WTC11 (cell line): ENCODE measurements around the gene TMEM178B. TPM values are rescaled to one million over a fixed set of nuclear protein-coding genes. Genes with fewer than 3 reads are reported as not detected.

Experiments
- ATAC-seq: fragments of 200-7000 bp; cut with Tn5 transposase; 2 replicates; pipeline ENCODE4 v1.10.0; 2021; ENCODE audit warnings: mild to moderate bottlenecking, moderate library complexity
- CTCF ChIA-PET: fragments of 300-600 bp; sonication (Branson Sonifier 250); formaldehyde crosslinking; loops from one replicate; lab custom pipeline; 2021; ENCODE audit warnings: antibody characterized with exemption; lab: Charles Lee
- POLR2A ChIA-PET: fragments of 350-600 bp; sonication (Branson Sonifier 250); formaldehyde crosslinking; loops from one replicate; lab custom pipeline; 2021; ENCODE audit warnings: antibody characterized with exemption; lab: Charles Lee
- DNase-seq: peaks from one replicate; pipeline ENCODE4 v3.0.0; 2021; ENCODE audit warnings: low spot score
- H3K27ac Mint-ChIP-seq: 2 replicates; pipeline ENCODE4 v1.8.0; 2021; ENCODE audit warnings: mixed read lengths
- H3K27me3 Mint-ChIP-seq: 2 replicates; pipeline ENCODE4 v1.8.0; 2021; ENCODE audit warnings: low read depth, mild to moderate bottlenecking, moderate library complexity, mixed read lengths
- H3K36me3 Mint-ChIP-seq: 2 replicates; pipeline ENCODE4 v1.8.0; 2021; ENCODE audit warnings: mixed read lengths
- H3K4me1 Mint-ChIP-seq: 2 replicates; pipeline ENCODE4 v1.8.0; 2022; ENCODE audit warnings: mixed read lengths
- H3K4me3 Mint-ChIP-seq: 2 replicates; pipeline ENCODE4 v1.8.0; 2021; ENCODE audit warnings: mild to moderate bottlenecking, moderate library complexity, mixed read lengths
- H3K9me3 Mint-ChIP-seq: 2 replicates; pipeline ENCODE4 v1.8.0; 2021; ENCODE audit warnings: mixed read lengths
- CDX4 ChIP-seq: fragments of 250-450 bp; sonication (Bioruptor Pico); IDR thresholded peaks from 2 replicates; pipeline ENCODE4 v1.9.0; 2021; ENCODE audit warnings: moderate library complexity, mild to moderate bottlenecking, inconsistent platforms, borderline replicate concordance
- ESRRA ChIP-seq: sonication (generic); formaldehyde crosslinking; IDR thresholded peaks from 2 replicates; pipeline ENCODE4 v1.8.1; 2022; ENCODE audit warnings: mild to moderate bottlenecking, missing genetic modification reagents, borderline replicate concordance
- ETV6 ChIP-seq: sonication (generic); formaldehyde crosslinking; IDR thresholded peaks from 2 replicates; pipeline ENCODE4 v1.8.1; 2022; ENCODE audit warnings: mild to moderate bottlenecking, missing genetic modification reagents
- GRHL2 ChIP-seq: fragments of 250-450 bp; sonication (Bioruptor Pico); IDR thresholded peaks from 2 replicates; pipeline ENCODE4 v1.8.0; 2022; ENCODE audit warnings: mild to moderate bottlenecking, moderate library complexity; ENCODE audit not compliant: insufficient replicate concordance, severe bottlenecking
- GTF2I ChIP-seq: fragments of 250-450 bp; sonication (Bioruptor Pico); conservative IDR thresholded peaks from 2 replicates; pipeline ENCODE4 v1.4.0; 2021; ENCODE audit warnings: mild to moderate bottlenecking
- JAZF1 ChIP-seq: fragments of 250-450 bp; sonication (Bioruptor Pico); IDR thresholded peaks from 2 replicates; pipeline ENCODE4 v1.9.0; 2021; ENCODE audit warnings: moderate library complexity, mild to moderate bottlenecking, inconsistent platforms
- MAX ChIP-seq: sonication (generic); formaldehyde crosslinking; IDR thresholded peaks from 2 replicates; pipeline ENCODE4 v1.8.0; 2022; ENCODE audit warnings: mild to moderate bottlenecking, missing genetic modification reagents
- MXD4 ChIP-seq: fragments of 250-450 bp; sonication (Bioruptor Pico); IDR thresholded peaks from 2 replicates; pipeline ENCODE4 v1.8.0; 2021; ENCODE audit warnings: mild to moderate bottlenecking, moderate library complexity, borderline replicate concordance
- MYBL2 ChIP-seq: sonication (generic); formaldehyde crosslinking; IDR thresholded peaks from 2 replicates; pipeline ENCODE4 v1.8.1; 2023; ENCODE audit warnings: mild to moderate bottlenecking, moderate library complexity, missing genetic modification reagents
- NFE2L1 ChIP-seq: sonication (generic); formaldehyde crosslinking; IDR thresholded peaks from 2 replicates; pipeline ENCODE4 v1.8.1; 2023; ENCODE audit warnings: missing genetic modification reagents
- PRDM15 ChIP-seq: sonication (generic); formaldehyde crosslinking; IDR thresholded peaks from 2 replicates; pipeline ENCODE4 v1.8.0; 2022; ENCODE audit warnings: missing genetic modification reagents
- SMAD3 ChIP-seq: sonication (generic); formaldehyde crosslinking; IDR thresholded peaks from 2 replicates; pipeline ENCODE4 v1.8.0; 2022; ENCODE audit warnings: missing genetic modification reagents, mild to moderate bottlenecking, borderline replicate concordance
- SOX15 ChIP-seq: fragments of 250-450 bp; sonication (Bioruptor Pico); IDR thresholded peaks from 2 replicates; pipeline ENCODE4 v1.9.0; 2021; ENCODE audit warnings: mild to moderate bottlenecking
- TP53 ChIP-seq: sonication (generic); formaldehyde crosslinking; IDR thresholded peaks from 2 replicates; pipeline ENCODE4 v1.8.1; 2023; ENCODE audit warnings: mild to moderate bottlenecking, missing genetic modification reagents
- ZNF317 ChIP-seq: sonication (generic); formaldehyde crosslinking; IDR thresholded peaks from 2 replicates; pipeline ENCODE4 v1.8.1; 2023; ENCODE audit warnings: low read depth, mild to moderate bottlenecking, moderate library complexity, missing genetic modification reagents, borderline replicate concordance
- ZNF396 ChIP-seq: fragments of 250-450 bp; sonication (Bioruptor Pico); IDR thresholded peaks from 2 replicates; pipeline ENCODE4 v1.8.0; 2021; ENCODE audit warnings: mild to moderate bottlenecking, moderate library complexity, borderline replicate concordance
- total RNA-seq: library from RNA; stranded (reverse); gene quantifications from 3 replicates; pipeline ENCODE4 v1.2.3, GENCODE V29; 2021
- TF ChIP-seq, protein P1 (sequence below): fragments of 250-450 bp; sonication (Bioruptor Pico); conservative IDR thresholded peaks from 2 replicates; pipeline ENCODE4 v1.9.0; 2021; ENCODE audit warnings: mild to moderate bottlenecking
- TF ChIP-seq, protein P2 (sequence below): fragments of 250-450 bp; sonication (Bioruptor Pico); IDR thresholded peaks from 2 replicates; pipeline ENCODE4 v1.9.0; 2021; ENCODE audit warnings: mild to moderate bottlenecking, borderline replicate concordance

Gene TMEM178B
- total RNA-seq, 1 experiment from 2014 or later, result 20.4 TPM

DNA sequence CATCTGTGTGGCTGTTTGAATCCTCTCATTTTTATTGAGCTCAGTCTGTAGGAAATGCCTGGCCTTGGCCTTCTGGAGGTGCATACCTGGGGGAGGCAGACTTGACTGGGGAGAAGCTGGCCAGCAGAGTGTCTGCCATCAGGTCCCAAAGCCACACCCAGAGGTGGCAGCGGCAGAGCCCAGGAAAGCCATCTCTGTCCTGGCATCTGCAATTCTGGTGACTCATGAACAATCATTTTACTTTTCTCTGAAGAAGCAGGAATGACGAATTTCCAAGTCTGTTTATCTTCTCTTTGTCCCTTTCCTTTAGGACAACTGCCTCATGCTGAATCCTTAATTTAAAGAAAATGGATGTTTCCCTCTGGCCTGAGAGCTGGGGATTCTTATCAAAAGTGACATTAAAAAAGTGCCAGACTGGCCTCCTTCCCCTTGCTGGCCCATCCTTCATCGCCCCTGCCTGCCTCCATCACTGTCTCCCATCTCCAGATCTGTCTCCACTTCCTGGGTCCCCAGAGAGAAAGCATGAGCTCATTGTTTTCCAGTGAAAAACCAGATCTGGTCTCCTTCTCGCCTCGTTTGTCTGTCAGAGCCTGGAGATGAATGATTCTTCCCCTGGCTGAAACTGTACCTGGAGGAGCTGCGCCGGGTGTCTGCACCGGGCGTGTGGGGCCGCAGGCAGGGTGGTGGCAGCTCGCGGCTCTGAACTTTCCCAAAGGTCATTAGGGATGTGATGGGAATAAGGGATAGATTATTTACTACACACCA is 124.5 kb downstream of the TMEM178B start (continued):
- TF ChIP-seq, protein P1, sequence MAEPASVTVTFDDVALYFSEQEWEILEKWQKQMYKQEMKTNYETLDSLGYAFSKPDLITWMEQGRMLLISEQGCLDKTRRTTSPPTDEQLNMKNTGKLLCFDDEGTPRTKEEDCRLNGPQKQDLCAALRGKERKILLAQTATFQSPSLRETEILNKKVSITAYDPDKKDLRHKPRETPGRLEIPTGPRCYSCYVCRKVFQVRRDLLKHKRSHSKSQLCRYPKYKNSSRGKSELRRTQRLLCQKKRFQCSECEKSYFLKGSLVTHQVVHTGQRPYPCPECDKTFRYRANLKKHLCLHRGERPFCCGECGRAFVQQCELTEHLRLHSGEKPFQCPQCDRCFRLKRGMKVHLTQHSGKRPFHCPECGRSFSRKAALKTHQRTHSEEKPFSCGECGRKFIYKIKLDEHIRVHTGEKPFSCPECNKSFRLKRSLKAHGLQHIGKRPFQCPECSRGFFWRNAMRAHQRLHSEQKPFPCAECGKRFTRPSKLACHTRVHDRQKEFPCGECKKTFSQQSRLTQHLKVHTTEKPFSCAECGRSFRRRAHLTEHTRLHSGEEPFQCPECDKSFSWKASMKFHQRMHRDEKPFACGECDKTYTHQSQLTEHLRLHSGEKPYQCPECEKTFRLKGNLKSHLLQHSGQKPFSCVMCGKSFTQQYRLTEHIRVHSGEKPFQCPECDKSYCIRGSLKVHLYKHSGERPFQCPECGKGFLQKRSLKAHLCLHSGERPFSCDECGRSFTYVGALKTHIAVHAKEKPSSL (CRISPR knock-in tag), result no peak
- TF ChIP-seq MAX (CRISPR knock-in tag) (no peak), NFE2L1 (CRISPR knock-in tag) (no peak), TP53 (CRISPR knock-in tag) (no peak)

DNA sequence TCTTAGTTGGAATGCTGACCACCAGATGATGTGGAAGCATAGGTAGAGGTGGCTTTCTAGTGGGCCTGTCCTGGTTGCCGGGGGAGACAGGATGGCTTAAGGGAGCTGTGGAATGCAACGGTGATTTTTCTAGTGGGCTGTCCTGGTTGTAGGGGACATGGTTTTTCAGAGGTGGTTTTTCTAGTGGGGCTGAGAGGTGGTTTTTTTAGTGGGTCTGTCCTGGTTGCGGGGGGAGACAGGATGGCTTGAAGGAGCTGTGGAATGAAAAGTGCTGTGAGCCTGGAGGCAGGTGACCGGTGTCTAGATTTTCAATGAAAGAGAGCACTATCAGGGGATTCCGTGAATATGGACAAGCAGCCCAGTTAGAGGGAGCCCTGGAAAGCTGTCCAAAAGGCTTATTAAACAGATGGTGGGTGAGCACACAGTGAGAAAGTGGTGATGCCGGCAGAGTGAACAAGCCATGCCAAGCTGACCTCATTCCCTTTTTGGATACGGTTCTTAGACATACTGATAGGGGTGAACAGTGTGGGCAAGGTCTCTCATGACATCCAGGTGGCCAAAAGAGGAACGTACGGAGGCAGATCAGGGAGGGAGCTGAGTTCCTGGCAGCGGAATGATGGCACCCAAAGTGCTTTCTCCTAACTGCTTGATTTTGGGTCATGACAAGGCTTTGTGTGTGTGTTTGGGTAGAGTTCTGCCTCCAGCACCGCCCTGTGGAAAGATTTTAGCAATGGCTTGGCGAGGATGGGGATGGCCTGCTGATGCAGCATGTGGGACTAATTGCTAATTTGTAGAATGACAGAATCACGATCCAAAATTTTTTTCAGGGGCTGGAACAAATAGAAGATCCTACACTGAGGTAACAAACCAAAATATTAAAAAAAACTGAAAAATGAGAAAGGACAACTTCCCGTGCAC is 126.6 kb downstream of the TMEM178B start:
- no peaks in the 10 kb centered on the region for H3K9me3 Mint-ChIP-seq
- DNase-seq (no peak), ATAC-seq (no peak)
- peak overlapping the region; percentile 6; the same call in 1 of the 2 replicates for H3K27ac Mint-ChIP-seq
- ChIA-PET POLR2A (interaction anchor here (1.2 kb wide), 1 partner anchor 9 kb away, joined by 3 read pairs; no protein-coding TSS in a partner anchor), CTCF (interaction anchor here (0.6 to 1.9 kb wide), 5 partner anchors 17 to 217 kb away, joined by 3 to 4 read pairs (median 3); no protein-coding TSS in a partner anchor)
- H3K27me3 Mint-ChIP-seq, result no peaks in the 10 kb centered on the region
- peaks cover 55% of the 10 kb centered on the region for H3K4me1 Mint-ChIP-seq
- H3K4me3 Mint-ChIP-seq, result no peak overlapping the region
- H3K36me3 Mint-ChIP-seq, result no peaks in the 10 kb centered on the region
- no peak for TF ChIP-seq ESRRA (CRISPR knock-in tag)
- TF ChIP-seq CDX4 (CRISPR knock-in tag), result no peak
- TF ChIP-seq ZNF396 (CRISPR knock-in tag), result no peak
- TF ChIP-seq, protein P1 (CRISPR knock-in tag), result no peak
- no peak for TF ChIP-seq JAZF1 (CRISPR knock-in tag)
- no peak for TF ChIP-seq ZNF317 (CRISPR knock-in tag)
- no peak for TF ChIP-seq MAX (CRISPR knock-in tag)
- no peak for TF ChIP-seq MYBL2 (CRISPR knock-in tag)
- TF ChIP-seq GTF2I (CRISPR knock-in tag), result no peak
- TF ChIP-seq GRHL2 (CRISPR knock-in tag), result no peak
- no peak for TF ChIP-seq SOX15 (CRISPR knock-in tag)
- no peak for TF ChIP-seq ETV6 (CRISPR knock-in tag)
- no peak for TF ChIP-seq PRDM15 (CRISPR knock-in tag)
- TF ChIP-seq, protein P2, sequence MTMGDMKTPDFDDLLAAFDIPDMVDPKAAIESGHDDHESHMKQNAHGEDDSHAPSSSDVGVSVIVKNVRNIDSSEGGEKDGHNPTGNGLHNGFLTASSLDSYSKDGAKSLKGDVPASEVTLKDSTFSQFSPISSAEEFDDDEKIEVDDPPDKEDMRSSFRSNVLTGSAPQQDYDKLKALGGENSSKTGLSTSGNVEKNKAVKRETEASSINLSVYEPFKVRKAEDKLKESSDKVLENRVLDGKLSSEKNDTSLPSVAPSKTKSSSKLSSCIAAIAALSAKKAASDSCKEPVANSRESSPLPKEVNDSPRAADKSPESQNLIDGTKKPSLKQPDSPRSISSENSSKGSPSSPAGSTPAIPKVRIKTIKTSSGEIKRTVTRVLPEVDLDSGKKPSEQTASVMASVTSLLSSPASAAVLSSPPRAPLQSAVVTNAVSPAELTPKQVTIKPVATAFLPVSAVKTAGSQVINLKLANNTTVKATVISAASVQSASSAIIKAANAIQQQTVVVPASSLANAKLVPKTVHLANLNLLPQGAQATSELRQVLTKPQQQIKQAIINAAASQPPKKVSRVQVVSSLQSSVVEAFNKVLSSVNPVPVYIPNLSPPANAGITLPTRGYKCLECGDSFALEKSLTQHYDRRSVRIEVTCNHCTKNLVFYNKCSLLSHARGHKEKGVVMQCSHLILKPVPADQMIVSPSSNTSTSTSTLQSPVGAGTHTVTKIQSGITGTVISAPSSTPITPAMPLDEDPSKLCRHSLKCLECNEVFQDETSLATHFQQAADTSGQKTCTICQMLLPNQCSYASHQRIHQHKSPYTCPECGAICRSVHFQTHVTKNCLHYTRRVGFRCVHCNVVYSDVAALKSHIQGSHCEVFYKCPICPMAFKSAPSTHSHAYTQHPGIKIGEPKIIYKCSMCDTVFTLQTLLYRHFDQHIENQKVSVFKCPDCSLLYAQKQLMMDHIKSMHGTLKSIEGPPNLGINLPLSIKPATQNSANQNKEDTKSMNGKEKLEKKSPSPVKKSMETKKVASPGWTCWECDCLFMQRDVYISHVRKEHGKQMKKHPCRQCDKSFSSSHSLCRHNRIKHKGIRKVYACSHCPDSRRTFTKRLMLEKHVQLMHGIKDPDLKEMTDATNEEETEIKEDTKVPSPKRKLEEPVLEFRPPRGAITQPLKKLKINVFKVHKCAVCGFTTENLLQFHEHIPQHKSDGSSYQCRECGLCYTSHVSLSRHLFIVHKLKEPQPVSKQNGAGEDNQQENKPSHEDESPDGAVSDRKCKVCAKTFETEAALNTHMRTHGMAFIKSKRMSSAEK (CRISPR knock-in tag), result no peak
- no peak for TF ChIP-seq NFE2L1 (CRISPR knock-in tag)
- TF ChIP-seq MXD4 (CRISPR knock-in tag), result no peak
- no peak for TF ChIP-seq SMAD3
